Activated CD4-positive, alpha-beta T cell treated with anti-CD3 and anti-CD28 coated beads, Interleukin-2, amount 50 U/mL, for 4 hours (primary cell): ENCODE measurements around the gene DEDD2.
"Not testable (repeated sequence)": the region's sequence is repeated elsewhere in the genome, so short reads cannot be mapped to it uniquely, and the experiment has no call there.

ENCODE experiments used
- DNase-seq, 2 experiments: peaks; one replicate each; pipeline ENCODE4 v3.0.0-alpha.2; 2020

DEDD2 gene

GRCh38 chr19:42217520-42218437 lies at the start of gene DEDD2:
DEDD2 (minus strand) TSS chr19:42217677; CDS start chr19:42217007, 670 bp downstream.
- peak; percentile 99 for DNase-seq

- DNase-seq: not testable (repeated sequence)
Measured at GRCh38 chr19:42266928-42267603, 49.6 kb upstream of the DEDD2 start.

DNA sequence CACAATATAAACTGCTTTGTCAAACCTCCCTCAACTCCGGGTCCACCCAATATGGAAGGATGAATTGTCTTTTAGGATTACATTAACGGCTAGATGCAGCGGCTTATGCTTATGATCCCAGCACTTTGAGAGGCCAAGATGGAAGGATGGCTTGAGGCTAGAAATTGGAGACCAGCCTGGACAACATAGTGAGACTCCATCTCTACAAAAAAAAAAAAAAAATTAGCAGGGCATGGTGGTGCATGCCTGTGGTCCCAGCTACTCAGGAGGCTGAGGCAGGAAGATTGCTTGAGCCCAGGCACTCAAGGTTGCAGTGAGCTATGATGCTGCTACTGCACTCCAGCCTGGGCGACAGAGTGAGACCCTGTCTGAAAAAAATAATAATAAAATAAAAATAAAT lies 48.6 kb upstream of the DEDD2 start:
- not testable (repeated sequence) for DNase-seq

DNA sequence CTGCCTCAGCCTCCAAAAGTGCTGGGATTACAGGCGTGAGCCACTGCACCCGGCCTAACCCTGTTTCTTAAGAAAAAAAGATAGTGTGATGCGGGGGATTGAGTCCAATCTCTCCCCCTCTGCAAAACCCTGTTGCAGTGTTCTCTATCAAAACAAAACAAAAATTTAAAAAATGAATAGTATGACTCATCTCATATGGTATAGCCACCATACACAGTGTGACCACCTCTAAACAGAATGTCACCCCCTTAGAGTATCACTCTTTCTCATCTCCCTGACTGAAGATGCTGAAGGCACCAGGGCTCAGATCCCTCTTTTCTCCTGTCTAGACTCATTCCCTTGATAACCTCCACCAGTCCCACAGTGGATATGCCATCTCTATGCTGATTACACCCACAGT lies 44.3 kb upstream of the DEDD2 start:
- no peak for DNase-seq

DNA sequence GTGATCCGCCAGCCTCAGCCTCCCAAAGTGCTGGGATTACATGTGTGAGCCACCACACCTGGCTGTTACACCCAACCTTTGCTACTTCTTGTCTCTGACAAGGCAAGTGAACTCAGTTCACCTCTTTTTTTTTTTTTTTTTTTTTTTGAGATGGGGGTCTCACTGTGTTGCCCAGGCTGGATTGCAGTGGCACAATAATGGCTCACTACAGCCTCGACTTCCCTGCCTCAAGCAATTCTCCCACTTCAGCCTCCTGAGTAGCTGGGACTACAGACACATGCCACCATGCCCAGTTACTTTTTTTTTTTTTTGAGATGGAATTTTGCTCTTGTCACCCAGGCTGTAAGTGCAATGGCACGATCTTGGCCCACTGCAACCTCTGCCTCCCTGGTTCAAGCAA lies 40.4 kb upstream of the DEDD2 start:
- not testable (repeated sequence) for DNase-seq

DNA sequence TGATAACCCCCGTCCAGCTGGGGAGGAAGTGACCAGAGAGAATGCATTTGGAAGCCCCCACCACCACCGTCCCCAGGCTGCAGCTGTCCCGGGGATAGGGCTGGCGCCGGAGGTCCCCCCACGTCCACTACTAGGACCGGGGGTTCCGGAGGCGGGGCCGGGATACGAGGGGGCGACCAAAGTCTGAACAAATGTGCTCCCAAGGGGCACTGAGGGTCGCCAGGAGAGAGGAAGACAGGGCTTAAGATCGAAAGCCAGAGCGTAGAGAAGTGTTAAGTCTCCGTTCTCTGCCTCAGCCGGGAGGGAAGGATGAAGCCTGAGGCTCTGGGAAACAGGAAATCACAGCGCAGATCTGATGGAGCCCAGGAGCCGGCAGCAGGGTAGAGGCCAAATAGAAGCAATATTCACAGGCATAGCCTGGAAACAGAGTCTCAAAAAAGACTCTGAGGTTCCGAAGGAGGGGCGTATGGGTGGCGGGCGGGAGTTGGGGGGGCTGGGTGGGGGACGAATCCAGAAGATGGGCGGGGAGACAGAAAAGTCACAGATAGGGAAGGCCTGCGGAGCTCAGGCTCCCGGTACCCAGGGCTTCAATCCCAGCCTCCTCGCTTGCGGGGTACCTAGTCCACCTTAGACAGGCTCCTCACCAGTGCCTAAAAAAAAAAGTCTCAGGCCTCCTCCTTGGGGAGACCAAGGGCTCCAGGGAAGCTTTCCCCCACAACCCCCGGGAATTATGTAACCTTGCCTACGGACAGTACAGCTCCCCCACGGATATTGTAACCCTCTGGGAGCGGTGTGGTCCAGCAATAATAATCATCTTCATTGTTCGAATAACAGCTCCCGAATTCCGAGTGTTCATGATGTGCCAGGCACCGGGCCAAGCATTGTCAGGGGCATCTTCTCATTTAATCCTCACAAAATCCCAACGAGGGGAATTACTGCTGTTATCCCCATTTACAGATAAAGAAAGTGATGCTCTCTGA lies 38.6 kb upstream of the DEDD2 start:
- DNase-seq: no peak

DNA sequence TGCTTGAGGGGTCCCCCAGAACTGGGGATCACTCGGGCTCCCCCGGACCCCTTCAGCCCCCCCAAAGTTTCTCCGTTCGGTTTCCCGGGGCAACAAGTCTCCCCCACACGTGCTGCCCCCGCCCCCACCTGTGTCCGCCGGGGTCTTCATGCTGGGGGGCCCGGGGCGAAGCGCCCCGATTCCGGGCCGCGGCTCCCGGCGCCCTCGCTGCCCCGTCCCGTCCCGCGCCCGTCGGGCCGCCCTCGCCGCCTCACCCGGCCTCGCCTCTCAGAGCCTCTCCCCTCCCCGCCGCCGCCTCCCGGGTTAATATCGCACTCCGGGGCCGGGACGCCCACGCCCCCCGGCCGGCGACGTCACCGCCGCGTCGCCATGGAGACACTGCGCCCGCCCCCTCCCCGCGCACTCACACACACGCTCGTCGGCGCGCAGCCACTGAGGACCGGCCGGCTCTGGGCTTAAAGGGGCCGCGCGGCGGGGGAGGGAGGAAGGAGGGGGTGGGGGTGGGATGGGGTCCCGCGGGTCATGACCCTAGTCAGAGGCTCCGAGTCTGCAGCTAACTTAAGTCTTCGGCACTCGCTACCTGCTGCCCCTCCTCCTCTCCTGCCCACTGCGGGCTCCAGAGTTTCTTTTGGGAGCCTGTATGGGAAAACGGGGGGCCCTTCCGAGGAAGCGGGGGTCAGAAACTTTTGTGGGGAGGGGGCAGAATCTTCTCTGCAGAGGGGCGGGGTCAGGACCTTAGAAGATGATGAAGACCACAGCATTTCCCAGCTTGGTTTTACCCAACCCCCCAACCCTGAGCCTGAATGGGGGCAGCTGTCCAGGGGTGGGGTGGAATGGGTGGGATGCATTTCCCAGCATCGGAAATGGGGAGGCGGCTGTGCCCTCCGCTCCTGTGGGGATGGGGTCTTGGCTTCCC lies 37.6 kb upstream of the DEDD2 start, which contains the start of gene ERF:
Gene ERF (minus strand): TSS at position 279 of the 916 bp plus-strand sequence. CDS start 129 bp downstream, at position 150.
- peak; percentile 89 to 90 for DNase-seq

GRCh38 chr19:42254089-42254849 lies 36.8 kb upstream of the DEDD2 start:
- peak; percentile 73 to 79 for DNase-seq

DNA sequence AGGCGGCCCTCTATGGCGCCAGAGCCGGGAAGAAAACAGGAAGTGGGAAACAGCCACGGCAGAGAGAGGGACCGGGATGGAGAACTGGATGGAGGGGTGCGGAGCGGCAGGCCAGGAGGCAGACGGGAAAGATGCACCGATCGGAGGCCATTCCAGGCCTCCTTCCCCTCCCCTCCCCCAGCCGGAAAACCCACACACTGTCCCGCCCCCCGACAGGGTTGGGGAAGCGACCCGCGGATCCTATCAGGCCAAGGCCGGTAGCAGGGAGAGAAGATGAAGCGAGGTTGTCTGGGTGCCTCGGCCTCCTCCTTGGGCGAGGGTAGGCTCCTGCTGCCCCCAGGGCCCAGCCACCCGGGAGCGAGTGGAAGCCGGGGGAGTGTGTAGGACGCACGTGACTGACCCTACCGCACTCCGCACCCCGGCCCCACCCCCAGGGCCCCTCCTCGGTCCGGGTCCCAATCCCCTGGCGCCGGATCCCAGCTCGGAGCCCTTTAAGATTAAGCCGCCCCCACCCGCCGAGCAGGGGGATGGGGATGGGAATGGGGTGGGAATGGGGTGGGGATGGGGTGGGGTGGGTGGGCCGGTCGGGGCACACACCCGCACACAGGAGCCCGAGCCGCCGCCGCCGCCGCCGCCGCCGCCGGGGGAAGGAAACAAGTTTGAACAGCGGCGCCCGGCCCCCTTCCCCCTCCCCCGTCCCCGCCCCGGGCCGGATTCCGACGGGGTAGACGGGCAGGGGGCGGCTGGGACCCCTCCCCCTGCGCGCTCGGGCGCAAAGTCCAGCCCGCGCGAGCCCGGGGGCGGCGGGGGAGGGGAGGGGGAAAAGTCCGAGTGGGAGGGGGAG lies 36.0 kb upstream of the DEDD2 start:
- peak; percentile 52 for DNase-seq

- no peak for DNase-seq
Measured at GRCh38 chr19:42252365-42253244, 35.1 kb upstream of the DEDD2 start.

DNA sequence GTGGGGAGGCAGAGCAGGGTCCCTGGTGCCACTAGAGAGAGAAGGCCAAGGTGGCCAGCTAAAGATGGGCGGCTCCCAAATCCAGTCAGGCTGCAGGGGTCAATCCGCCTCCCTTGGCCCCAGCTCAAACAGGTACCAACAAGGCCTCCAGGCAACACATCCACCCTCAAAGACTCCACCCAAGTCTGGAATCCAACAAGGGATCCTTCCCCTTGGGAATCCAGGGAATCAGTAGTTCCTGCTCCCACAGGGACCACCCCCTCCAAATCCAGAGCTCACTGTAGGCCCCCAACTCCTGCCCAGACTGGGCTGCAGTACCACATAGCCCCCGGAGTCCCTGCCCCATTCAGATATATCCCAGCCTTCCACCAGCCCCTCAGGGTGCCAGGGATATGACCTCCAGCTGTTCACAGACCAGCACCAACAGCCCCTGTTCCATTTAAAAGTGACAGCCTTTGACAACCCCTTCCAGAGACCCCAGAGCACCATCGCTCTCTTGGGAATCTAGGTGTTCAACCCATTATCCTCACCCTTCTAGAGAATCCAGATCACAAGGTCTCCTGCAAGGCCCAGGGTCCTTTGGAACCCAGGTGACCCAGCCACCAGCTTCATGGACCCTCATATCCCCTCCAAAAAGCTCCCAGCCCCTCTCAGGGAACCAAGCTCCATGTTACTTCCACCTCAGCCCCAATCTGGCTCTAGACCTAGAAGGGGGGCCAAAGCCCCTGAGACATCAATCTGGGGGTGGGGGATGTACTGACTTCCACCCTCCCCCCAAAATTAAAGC lies 34.3 kb upstream of the DEDD2 start:
- DNase-seq: no peak

DNA sequence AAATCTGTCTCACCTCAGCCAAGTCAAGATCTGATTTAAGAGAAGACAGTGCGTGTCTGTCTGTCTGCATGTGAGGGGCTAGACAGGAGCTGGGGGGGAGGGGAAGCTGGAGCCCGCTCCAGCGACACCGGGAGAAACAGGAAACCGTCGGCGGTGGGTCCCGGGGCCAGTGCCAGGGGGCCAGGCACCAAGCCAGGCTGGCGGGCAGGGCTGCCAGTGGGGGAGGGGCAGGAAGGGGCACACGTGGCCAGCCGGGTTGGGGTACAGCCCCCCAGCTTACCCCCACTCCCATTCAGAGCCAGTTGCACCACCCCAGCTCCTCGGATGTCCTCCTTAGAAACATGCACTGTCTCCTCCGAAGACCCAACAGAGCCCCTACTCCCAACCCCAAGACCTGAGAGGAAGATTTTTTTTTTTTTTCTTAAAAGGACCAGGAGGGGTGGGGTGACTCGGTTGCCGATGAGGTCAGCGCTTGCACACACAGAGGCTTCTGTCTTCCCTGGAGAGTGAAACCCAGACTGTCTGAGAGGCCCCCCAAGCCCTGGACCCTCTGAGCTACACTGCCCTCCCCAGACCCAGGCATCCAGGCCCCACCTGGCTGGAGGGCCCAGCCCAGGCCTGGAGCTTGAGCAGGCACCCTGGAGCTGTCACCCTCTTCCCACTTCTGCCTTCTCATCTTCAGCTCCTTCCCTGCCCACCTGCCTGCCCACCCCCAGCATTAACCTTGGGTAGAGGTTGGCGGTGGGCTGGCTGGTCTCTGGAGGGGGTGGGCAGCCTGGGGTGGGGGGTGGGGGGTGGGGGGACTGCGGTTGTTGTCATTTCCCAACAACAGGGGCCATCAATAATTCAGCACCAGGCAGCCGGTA lies 33.4 kb upstream of the DEDD2 start:
- no peak for DNase-seq

GRCh38 chr19:42250183-42250665 lies 32.7 kb upstream of the DEDD2 start:
- DNase-seq: no peak

- DNase-seq: no peak
Measured at GRCh38 chr19:42249769-42250168, 32.3 kb upstream of the DEDD2 start.

DNA sequence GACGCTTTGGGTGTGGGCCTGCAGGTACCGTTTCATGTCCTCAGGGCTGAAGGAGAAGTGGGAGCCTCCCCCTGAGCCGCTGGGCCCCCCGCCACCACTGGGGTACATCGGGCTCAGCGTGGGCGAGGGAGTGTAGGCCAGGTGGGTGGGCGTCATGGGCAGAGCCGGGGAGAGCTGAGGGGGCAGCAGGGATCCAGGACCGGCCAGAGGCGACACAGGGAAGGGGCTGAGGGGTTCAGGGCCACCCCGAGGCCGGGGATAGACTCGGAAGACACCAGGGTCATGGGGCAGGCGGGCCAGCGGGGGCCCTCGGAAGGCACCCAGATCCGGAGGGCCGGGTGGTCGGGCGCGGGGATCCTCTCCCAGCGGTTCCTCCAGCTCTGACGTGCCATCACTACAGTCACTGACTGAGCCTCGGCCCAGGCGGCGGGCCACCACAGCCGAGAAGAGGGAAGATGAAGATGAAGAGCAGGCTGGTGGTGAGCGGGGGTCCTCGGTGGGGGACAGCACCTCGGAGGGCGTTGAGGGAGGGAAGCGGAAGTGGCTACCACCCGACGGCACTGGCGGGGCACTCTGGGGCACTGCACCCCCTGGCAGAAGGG lies 31.8 kb upstream of the DEDD2 start:
- DNase-seq: no peak
